IMR-90 (cell line): ENCODE data around the gene DBNDD2. TPM values are rescaled to one million over a fixed set of nuclear protein-coding genes. Genes with fewer than 3 reads are reported as not detected.
A peak's percentile ranks its signal among the peaks of the same experiment; 100 is the strongest.

Source experiments
- ATAC-seq: fragments of 200-7000 bp; cut with Tn5 transposase; 2 replicates; pipeline ENCODE4 v1.9.1; 2020; ENCODE audit warnings: low read depth, mild to moderate bottlenecking, moderate library complexity
- BruUV-seq: library from RNA; stranded (reverse); fragments of 400-500 nt; replicated peaks from 2 replicates; lab custom pipeline; 2021; lab: Mats Ljungman, UMichigan
- CTCF ChIA-PET: fragments of 300-600 bp; formaldehyde crosslinking; extraction: SDS; loops from one replicate; lab custom pipeline; 2021; ENCODE audit warnings: antibody characterized with exemption; lab: Yijun Ruan, JAX
- POLR2A ChIA-PET: fragments of 300-600 bp; sonication (Branson Sonifier 250); formaldehyde crosslinking; loops from one replicate; lab custom pipeline; 2022; ENCODE audit warnings: antibody characterized with exemption; ENCODE audit not compliant: unreplicated experiment; lab: Charles Lee
- DNase-seq: peaks from one replicate; pipeline ENCODE4 v3.0.0; 2013
- H2AFZ ChIP-seq: replicated peaks from 2 replicates; pipeline ENCODE3; 2013; ENCODE audit warnings: low read length, mild to moderate bottlenecking; ENCODE audit not compliant: poor library complexity
- H2AK5ac ChIP-seq: 2 replicates; pipeline ENCODE4 v1.6.1; 2013; ENCODE audit warnings: low read depth, low read length, inconsistent platforms
- H2AK9ac ChIP-seq: replicated peaks from 2 replicates; pipeline ENCODE3; 2013; ENCODE audit warnings: mild to moderate bottlenecking, low read depth, low read length, moderate library complexity; ENCODE audit not compliant: poor library complexity
- H2BK120ac ChIP-seq: 2 replicates; pipeline ENCODE4 v1.6.1; 2013; ENCODE audit warnings: low read depth, low read length, inconsistent platforms
- H2BK15ac ChIP-seq: 3 replicates; pipeline ENCODE4 v1.6.1; 2013; ENCODE audit warnings: low read depth, low read length, inconsistent platforms
- H2BK20ac ChIP-seq: 2 replicates; pipeline ENCODE4 v1.6.1; 2013; ENCODE audit warnings: low read depth, mild to moderate bottlenecking, inconsistent platforms, low read length, moderate library complexity
- H2BK5ac ChIP-seq: 2 replicates; pipeline ENCODE4 v1.6.1; 2013; ENCODE audit warnings: mild to moderate bottlenecking, low read depth, low read length, inconsistent platforms; ENCODE audit not compliant: poor library complexity, severe bottlenecking
- H3K14ac ChIP-seq: replicated peaks from 2 replicates; pipeline ENCODE4 v1.6.1; 2013; ENCODE audit warnings: low read depth, low read length, inconsistent platforms
- H3K18ac ChIP-seq: 2 replicates; pipeline ENCODE4 v1.6.1; 2013; ENCODE audit warnings: low read depth, low read length, control low read depth
- H3K23ac ChIP-seq: 2 replicates; pipeline ENCODE4 v1.6.1; 2013; ENCODE audit warnings: low read depth, low read length, inconsistent platforms
- H3K27ac ChIP-seq: 2 replicates; pipeline ENCODE4 v1.5.1; 2013; ENCODE audit warnings: mild to moderate bottlenecking, control low read depth, low read length; ENCODE audit not compliant: insufficient read depth
- H3K27me3 ChIP-seq: 2 replicates; pipeline ENCODE4 v1.6.1; 2013; ENCODE audit warnings: low read length; ENCODE audit not compliant: control insufficient read depth, insufficient read depth
- H3K36me3 ChIP-seq: 2 replicates; pipeline ENCODE4 v1.6.1; 2013; ENCODE audit warnings: low read length, mixed read lengths; ENCODE audit not compliant: control insufficient read depth, insufficient read depth
- H3K4ac ChIP-seq: 2 replicates; pipeline ENCODE4 v1.6.1; 2013; ENCODE audit warnings: low read depth, low read length, inconsistent platforms
- H3K4me1 ChIP-seq: 2 replicates; pipeline ENCODE4 v1.6.1; 2013; ENCODE audit warnings: low read length, mixed read lengths; ENCODE audit not compliant: control insufficient read depth, insufficient read depth
- H3K4me2 ChIP-seq: 2 replicates; pipeline ENCODE4 v1.6.1; 2013; ENCODE audit warnings: low read depth, mild to moderate bottlenecking, control low read depth, low read length, moderate library complexity
- H3K4me3 ChIP-seq: 2 replicates; pipeline ENCODE4 v1.5.1; 2013; ENCODE audit warnings: low read depth, mild to moderate bottlenecking, control low read depth, low read length, moderate library complexity; ENCODE audit not compliant: insufficient read depth
- H3K56ac ChIP-seq: 2 replicates; pipeline ENCODE4 v1.6.1; 2013; ENCODE audit warnings: low read length, inconsistent platforms; ENCODE audit not compliant: insufficient read depth; ENCODE audit errors: extremely low read depth
- H3K79me1 ChIP-seq, 2 experiments: 2 replicates each; pipeline ENCODE4 v1.6.1; 2013; ENCODE audit warnings: low read length in 2 of 2, inconsistent platforms in 1 of 2, low read depth in 1 of 2
- H3K9ac ChIP-seq: 2 replicates; pipeline ENCODE4 v1.6.1; 2013; ENCODE audit warnings: low read depth, low read length, control low read depth
- H3K9me1 ChIP-seq: 2 replicates; pipeline ENCODE4 v1.6.1; 2013; ENCODE audit warnings: low read length, inconsistent platforms; ENCODE audit not compliant: insufficient read depth
- H3K9me3 ChIP-seq: 2 replicates; pipeline ENCODE4 v1.6.1; 2013; ENCODE audit warnings: low read length; ENCODE audit not compliant: control insufficient read depth, insufficient read depth
- H4K20me1 ChIP-seq: 2 replicates; pipeline ENCODE4 v1.6.1; 2013; ENCODE audit warnings: low read length, inconsistent platforms; ENCODE audit not compliant: insufficient read depth
- H4K5ac ChIP-seq: 2 replicates; pipeline ENCODE4 v1.6.1; 2013; ENCODE audit warnings: mild to moderate bottlenecking, low read depth, low read length, control low read depth
- H4K8ac ChIP-seq, 2 experiments: 2 replicates each; pipeline ENCODE4 v1.6.1; 2013; ENCODE audit warnings: low read depth in 2 of 2, low read length in 2 of 2, control low read depth in 1 of 2, inconsistent platforms in 1 of 2
- H4K91ac ChIP-seq: 2 replicates; pipeline ENCODE4 v1.6.1; 2013; ENCODE audit warnings: low read depth, low read length, inconsistent platforms; ENCODE audit not compliant: insufficient read depth
- BHLHE40 ChIP-seq: fragments of 150-350 bp; IDR thresholded peaks from 2 replicates; pipeline ENCODE4 v1.6.1; 2016; ENCODE audit warnings: mild to moderate bottlenecking, low read depth, low read length
- CEBPB ChIP-seq: IDR thresholded peaks from 2 replicates; pipeline ENCODE4 v1.6.1; 2012; ENCODE audit warnings: low read depth, low read length, improper control_type of control experiment
- CHD1 ChIP-seq: IDR thresholded peaks from 2 replicates; pipeline ENCODE4 v1.6.1; 2012; ENCODE audit warnings: low read depth, low read length, improper control_type of control experiment
- FOS ChIP-seq: fragments of 150-350 bp; IDR thresholded peaks from 2 replicates; pipeline ENCODE4 v1.6.1; 2016; ENCODE audit warnings: low read depth, low read length
- MAFK ChIP-seq: IDR thresholded peaks from 2 replicates; pipeline ENCODE4 v1.6.1; 2012; ENCODE audit warnings: low read depth, low read length, improper control_type of control experiment
- MXI1 ChIP-seq: IDR thresholded peaks from 2 replicates; pipeline ENCODE4 v1.6.1; 2012; ENCODE audit warnings: low read depth, mild to moderate bottlenecking, low read length, moderate library complexity, borderline replicate concordance
- NFE2L2 ChIP-seq: fragments of 150-350 bp; IDR thresholded peaks from 2 replicates; pipeline ENCODE4 v1.6.1; 2016; ENCODE audit warnings: low read depth, mild to moderate bottlenecking, low read length
- POLR2A ChIP-seq: IDR thresholded peaks from 2 replicates; pipeline ENCODE4 v1.6.1; 2012; ENCODE audit warnings: mild to moderate bottlenecking, low read depth, low read length
- RAD21 ChIP-seq: IDR thresholded peaks from 2 replicates; pipeline ENCODE4 v1.6.1; 2012; ENCODE audit warnings: low read length, improper control_type of control experiment
- RFX5 ChIP-seq: IDR thresholded peaks from 2 replicates; pipeline ENCODE4 v1.8.0; 2012; ENCODE audit warnings: low read depth, mild to moderate bottlenecking, low read length, moderate library complexity
- SMC3 ChIP-seq: fragments of 150-350 bp; IDR thresholded peaks from 2 replicates; pipeline ENCODE4 v1.6.1; 2016; ENCODE audit warnings: low read depth, mild to moderate bottlenecking, antibody characterized with exemption, low read length, moderate library complexity
- USF2 ChIP-seq: fragments of 150-350 bp; IDR thresholded peaks from 2 replicates; pipeline ENCODE4 v1.6.1; 2017; ENCODE audit warnings: mild to moderate bottlenecking, antibody characterized with exemption, low read length, low read depth
- WGBS, 2 experiments: methylation state at CpG; one replicate each; pipeline versions ENCODE4 v1.1.5 to v1.1.7; 2013; ENCODE audit warnings: missing lambda C conversion rate in 2 of 2; ENCODE audit not compliant: insufficient read length in 1 of 2; ENCODE audit errors: extremely low coverage in 2 of 2; 5-methylcytosine and 5-hydroxymethylcytosine counted together
- dilution Hi-C: fragments of 300-500 bp; cut with HindIII; formaldehyde crosslinking; loops from one replicate; pipeline ENCODE4 v1.14.3; 2018; ENCODE audit warnings: low sequenced_read_pairs; ENCODE audit not compliant: unreplicated experiment
- in situ Hi-C: fragments of 300-500 bp; cut with MboI; formaldehyde crosslinking; loops from 3 replicates; pipeline ENCODE4 v1.14.3; 2019; ENCODE audit warnings: low sequenced_read_pairs, inconsistent platforms, mixed read lengths
- intact Hi-C: fragments of 100-400 bp; cut with micrococcal nuclease; formaldehyde crosslinking; loops from 2 replicates; pipeline ENCODE4 v1.10.0; 2022
- polyA plus RNA-seq, 3 experiments: library from polyadenylated mRNA; depleted of rRNA; stranded (reverse); fragments of >200 nt; gene quantifications; 2 replicates each; pipeline ENCODE4 v1.2.3, GENCODE V29; 2012; ENCODE audit warnings: low replicate concordance in 1 of 3
- total RNA-seq: library from RNA; depleted of rRNA; stranded (reverse); fragments of >200 nt; gene quantifications from 2 replicates; pipeline ENCODE4 v1.2.3, GENCODE V29; 2012
- TF ChIP-seq, protein P1 (sequence below): conservative IDR thresholded peaks from 2 replicates; pipeline ENCODE4 v1.5.1; 2012; ENCODE audit warnings: mild to moderate bottlenecking, low read depth, low read length, improper control_type of control experiment

The DBNDD2 gene
- total and polyA plus RNA-seq, 2 of the 4 experiments (the other 2 are of a cell fraction): 1.3 to 9.3 TPM

GRCh38 chr20:45406260-45407066 lies 1.6 kb upstream of the DBNDD2 start:
- intact Hi-C loops (no loop called here), in situ Hi-C loops (no loop called here), dilution Hi-C loops (no loop called here)
- ATAC-seq (peak; percentile 67), DNase-seq (no peak)
- Histone ChIP-seq H3K9me1 (no peaks in the 10 kb centered on the region), H3K36me3 (no peaks in the 10 kb centered on the region; the same call in 1 of the 2 replicates), H3K56ac (no peak overlapping the region), H2BK120ac (no peak overlapping the region), H4K20me1 (no peaks in the 10 kb centered on the region), H3K27me3 (no peaks in the 10 kb centered on the region), H2AK5ac (no peak overlapping the region), H3K14ac (peak overlapping the region; percentile 8; the same call in 1 of the 2 replicates), H3K79me1 (peaks cover 0 to 10% of the 10 kb centered on the region in 2 experiments; a peak in 2 of 4 replicates), H3K9me3 (no peaks in the 10 kb centered on the region), H2BK5ac (no peak overlapping the region), H4K8ac (peak overlapping the region; percentile 48 to 59; a peak in 2 of 4 replicates), H2AFZ (peak overlapping the region; percentile 92), H3K18ac (no peak overlapping the region; the same call in 1 of the 2 replicates), H4K91ac (no peak overlapping the region; the same call in 1 of the 2 replicates), H4K5ac (peak overlapping the region; percentile 49; the same call in 1 of the 2 replicates), H2BK15ac (no peak overlapping the region), H3K27ac (peak overlapping the region; percentile 4; the same call in 1 of the 2 replicates), H3K23ac (0 out of 2 replicates have a peak overlapping the region, but pooled peaks have one; percentile 66), H3K4ac (peak overlapping the region; percentile 61), H2BK20ac (no peak overlapping the region), H3K4me1 (peaks cover 4% of the 10 kb centered on the region; the same call in 1 of the 2 replicates), H2AK9ac (peak overlapping the region; percentile 37), H3K4me3 (peak overlapping the region; percentile 63), H3K9ac (peak overlapping the region; percentile 56), H3K4me2 (peak overlapping the region; percentile 91)
- WGBS, 2 experiments: 2% methylated on average over 6 of the region's 87 CpGs; no CpG with 5 or more reads in 1 of the 2 experiments
- POLR2A ChIA-PET: interaction anchor here (0.6 kb wide), 1 partner anchor 19 kb away, joined by 3 read pairs; no protein-coding TSS in a partner anchor
- no TSS peak for BruUV-seq
- TF ChIP-seq RFX5 (no peak), MAFK (no peak), FOS (no peak), SMC3 (no peak), MXI1 (no peak), BHLHE40 (no peak), POLR2A (no peak), NFE2L2 (no peak), CHD1 (no peak), USF2 (no peak), RAD21 (no peak), CEBPB (no peak)
- TF ChIP-seq, protein P1, sequence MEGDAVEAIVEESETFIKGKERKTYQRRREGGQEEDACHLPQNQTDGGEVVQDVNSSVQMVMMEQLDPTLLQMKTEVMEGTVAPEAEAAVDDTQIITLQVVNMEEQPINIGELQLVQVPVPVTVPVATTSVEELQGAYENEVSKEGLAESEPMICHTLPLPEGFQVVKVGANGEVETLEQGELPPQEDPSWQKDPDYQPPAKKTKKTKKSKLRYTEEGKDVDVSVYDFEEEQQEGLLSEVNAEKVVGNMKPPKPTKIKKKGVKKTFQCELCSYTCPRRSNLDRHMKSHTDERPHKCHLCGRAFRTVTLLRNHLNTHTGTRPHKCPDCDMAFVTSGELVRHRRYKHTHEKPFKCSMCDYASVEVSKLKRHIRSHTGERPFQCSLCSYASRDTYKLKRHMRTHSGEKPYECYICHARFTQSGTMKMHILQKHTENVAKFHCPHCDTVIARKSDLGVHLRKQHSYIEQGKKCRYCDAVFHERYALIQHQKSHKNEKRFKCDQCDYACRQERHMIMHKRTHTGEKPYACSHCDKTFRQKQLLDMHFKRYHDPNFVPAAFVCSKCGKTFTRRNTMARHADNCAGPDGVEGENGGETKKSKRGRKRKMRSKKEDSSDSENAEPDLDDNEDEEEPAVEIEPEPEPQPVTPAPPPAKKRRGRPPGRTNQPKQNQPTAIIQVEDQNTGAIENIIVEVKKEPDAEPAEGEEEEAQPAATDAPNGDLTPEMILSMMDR: no peak
- CTCF ChIA-PET: no interaction called here
